Measurements from ENCODE around the gene CRYGC. TPM values are rescaled to one million over a fixed set of nuclear protein-coding genes. Genes with fewer than 3 reads are reported as not detected.

The CRYGC gene, protein sequence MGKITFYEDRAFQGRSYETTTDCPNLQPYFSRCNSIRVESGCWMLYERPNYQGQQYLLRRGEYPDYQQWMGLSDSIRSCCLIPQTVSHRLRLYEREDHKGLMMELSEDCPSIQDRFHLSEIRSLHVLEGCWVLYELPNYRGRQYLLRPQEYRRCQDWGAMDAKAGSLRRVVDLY
- not detected in 2 replicates for total RNA-seq (2014; rRNA removed; shearing (Covaris generic))

DNA sequence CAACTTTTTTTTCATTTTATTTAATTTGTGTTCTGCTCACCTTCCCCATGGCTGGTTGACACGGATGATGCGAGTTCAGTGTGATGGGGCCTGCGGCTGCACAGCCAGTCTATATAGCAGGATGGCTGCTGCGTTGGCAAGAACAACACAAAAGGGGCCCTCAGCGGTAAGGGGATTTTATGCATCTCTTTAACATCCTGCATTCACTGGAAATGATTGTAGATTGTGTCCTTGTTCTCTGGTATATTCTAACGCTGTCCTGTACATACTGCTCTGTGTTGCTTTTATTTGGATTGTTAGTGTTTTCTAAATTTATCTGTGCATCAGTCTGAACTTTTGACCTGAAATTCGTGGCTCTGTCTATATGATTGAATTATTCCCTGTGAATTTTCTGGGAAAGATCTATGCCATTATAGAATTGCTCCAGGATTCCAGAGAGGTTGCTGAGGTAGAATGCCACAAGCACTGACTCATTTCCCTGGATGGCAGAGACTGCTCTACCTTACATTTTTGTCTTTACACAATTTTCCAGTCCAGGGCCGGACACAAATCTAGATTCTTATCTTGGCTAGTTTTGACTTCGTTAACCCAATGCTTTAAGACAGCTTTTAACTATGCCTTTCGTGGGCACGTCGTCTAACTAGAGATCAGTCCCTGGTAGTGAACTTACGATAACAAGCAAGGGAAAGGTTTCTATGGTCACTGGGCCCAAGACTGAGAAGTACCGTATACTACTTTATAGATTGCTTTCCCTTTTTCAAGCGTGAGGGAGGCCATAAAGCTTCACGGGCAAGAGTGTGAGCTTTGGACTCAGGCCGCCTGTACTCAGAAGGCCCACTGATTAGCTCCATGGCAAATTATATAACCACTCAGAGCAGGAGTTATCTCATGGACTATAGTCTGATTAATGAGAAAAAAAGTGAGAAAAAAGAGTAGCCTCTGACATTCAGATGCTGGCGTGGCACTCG lies at the start of gene CRYGC:
CRYGC (minus strand) TSS at position 85 of the 968 bp plus-strand sequence; CDS start at position 49, 36 bp downstream.
- DNase-seq (ENCODE audit: low read depth), result peak; percentile 11

DNA sequence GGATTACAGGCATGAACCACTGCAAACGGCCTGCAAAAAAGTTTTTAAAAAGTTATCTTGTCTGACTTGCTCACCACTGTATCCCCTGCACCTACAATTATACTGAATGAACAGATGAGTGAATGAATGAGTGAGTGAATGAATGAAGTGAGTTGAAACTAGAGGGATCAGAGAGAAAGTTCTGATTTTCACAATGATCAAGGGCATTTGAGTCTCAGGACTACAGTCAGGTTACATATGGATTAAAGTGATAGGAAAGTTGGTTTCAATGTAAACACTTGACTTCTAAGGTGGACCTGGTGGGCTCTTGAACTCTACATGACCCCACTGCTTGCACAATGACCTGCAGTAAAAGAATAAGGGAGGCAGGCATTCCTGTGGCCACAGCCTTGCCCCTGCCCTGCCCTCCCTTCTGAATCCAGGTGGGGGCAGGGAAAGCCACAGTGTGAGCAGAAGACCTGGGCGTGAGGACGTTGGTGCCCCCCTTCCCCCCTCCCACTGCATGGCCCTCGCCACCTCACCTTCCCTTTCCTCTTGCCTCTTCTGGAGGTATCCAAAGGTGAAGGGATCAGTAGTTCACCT lies 49.5 kb upstream of the CRYGC start:
- DNase-seq (ENCODE audit: low read depth), result no peak

DNA sequence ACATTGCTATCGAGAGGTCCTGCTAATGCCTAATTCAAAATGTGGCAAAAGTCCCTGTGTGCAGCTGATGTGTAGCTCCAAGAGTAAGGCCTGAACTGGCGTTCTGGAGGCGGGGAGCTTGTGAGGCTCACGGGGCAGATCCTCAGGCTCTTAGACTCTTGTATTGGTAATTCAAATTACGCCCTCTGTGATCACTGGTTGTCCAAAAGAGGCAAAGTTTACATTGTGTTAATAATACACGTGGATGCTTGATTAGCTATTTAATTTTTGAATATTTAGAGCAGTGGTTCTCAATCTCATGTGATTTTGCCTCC lies 46.2 kb upstream of the CRYGC start:
- no peak for DNase-seq (ENCODE audit: low read depth)

DNA sequence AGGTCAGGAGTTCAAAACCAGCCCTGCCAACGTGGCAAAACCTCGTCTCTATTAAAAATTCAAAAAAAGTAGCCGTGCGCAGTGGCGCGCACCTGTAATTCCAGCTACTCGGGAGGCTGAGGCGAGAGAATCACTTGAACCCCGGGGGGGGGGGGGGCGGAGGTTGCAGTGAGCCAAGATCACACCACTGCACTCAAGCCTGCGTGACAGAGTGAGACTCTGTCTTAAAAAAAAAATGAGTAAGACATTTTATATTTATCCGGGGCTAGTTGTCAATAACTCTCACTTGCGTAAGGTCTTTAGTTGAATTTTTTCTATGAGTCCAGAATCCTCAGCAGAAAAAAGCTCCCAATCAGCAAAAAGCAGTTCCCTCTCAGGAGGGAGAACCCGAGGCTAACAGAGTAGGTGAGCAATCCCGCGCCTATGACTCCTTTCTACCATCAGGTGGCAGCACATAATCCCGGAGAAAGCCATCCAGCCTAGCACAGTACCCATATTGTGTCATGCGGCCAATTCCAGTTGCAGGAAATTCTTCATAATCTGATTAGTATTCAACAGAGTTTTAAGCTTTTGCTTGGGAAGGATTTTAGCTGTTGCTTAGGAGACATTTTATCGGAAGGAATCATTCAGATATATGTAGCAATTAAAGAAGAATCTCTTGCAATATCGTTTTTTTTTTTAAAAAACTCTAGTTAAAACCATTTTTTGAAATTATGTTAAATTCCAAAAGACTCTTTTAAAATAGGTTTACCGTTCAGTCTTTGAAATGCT lies 45.6 kb upstream of the CRYGC start:
- peak; percentile 77 for DNase-seq (ENCODE audit: low read depth)

DNA sequence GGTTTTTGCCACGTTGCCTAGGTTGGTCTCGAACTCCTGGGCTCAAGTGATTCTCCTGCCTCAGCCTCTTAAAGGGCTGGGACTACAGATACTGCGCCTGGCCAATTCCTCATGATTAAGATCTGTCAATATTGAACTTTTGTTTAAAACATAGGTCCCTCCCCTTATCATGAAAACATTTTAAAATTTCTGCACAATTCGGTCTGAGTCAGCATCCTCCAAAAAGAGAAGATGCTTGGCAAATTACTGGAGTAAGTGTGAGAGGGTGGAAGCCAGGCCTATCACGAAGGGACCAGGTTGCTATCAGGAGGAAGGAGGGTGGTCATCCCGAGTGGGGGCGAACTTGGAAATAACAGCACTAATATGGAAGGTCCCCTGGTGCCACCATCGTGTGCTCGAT lies 44.5 kb upstream of the CRYGC start:
- DNase-seq (ENCODE audit: low read depth), result no peak

DNA sequence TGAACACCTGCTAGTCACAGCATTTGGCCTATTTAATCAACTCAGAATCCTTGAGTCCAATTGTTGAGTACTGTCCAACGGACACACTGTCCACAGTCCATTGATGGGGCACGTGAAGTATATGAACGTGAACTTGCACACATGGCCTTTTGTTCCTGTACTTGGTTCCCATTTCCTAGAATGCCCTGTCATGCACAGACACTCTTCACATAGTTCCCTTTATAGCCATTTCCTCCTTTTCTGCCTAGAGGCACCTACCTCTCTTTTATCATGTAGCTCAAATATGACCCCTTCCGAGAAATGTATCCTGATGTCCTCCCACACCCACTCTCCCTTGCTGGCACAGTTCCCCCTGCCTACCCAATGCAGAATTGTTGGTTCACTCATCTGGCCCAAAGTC lies 42.5 kb upstream of the CRYGC start:
- peak; percentile 8 for DNase-seq (ENCODE audit: low read depth)

DNA sequence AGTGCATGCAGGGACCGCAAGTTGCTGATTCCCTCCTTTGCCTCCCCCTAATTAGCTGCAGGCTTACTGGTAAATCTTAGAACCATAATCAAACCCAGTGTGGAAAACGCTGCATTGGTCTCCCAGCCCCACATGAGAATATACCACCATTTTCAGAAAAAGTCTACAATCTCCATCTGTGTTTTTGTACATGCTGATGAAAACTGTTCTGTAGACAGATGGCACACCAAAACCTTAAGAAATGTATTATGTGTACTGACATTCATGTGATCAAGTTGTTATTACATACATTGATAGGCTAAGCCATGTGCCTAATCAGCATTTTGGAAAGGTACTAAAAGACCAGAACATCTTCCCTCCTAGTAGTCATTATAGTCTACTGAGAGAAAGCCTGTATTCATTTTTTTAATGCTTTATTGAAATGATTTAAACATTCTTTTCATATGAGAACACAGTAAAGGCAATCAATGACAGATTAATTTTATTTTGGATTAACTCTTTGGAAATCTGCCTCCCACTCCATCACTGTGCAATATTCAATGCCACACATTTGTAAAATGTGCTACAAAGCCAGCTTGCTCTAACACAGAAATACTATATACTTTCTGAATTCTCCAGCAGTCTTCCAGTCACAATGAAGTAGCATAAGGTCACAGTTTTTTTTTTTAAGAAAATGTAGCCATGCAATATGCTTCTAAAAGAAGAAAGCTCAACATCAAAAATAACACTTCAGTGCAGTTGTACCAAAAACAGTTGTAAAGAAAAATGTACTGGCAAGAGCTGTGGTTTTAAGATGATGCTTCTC lies 35.5 kb upstream of the CRYGC start:
- DNase-seq (ENCODE audit: low read depth), result no peak

DNA sequence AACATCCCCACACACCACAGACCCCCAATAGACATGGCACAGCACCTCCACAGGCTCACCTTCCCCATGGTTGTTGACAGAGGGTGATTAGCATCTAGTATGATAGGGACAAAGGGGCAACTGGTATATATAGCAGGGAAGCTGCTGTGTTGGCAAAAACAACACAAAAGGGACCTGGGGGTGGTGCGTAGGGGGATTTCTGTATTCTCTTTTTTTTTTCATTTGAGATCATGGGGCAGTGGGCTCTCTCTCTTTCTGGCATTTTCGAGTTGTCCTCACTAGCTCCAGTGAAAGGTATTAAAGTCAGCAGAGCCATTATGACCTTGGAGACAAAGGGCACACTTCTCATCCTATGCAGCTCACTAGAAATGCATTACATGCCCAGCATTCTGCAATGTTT lies 33.9 kb upstream of the CRYGC start, which contains the start of gene CRYGA:
CRYGA (minus strand) TSS at position 101 of the 400 bp plus-strand sequence; CDS start at position 68, 33 bp downstream.
- no peak for DNase-seq (ENCODE audit: low read depth)

DNA sequence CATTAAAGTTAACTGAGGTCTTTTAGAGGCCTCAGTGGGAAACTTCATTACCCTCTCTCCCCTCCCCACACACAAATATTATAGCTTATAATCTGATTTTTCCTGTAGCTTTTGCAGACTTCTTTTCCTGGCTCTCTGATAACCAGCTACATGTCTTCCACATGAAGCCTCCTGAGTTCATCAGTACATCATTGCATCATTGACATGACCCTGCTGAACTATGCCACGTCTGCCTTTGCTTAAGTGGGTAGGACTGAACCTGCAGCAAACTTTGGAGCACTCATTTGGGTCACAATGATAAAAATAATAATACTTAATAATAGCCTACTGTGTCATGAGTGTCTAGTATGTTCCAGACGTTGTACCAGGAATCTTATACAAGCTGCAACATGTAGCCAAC lies 26.8 kb upstream of the CRYGC start:
- no peak for DNase-seq (ENCODE audit: low read depth)

DNA sequence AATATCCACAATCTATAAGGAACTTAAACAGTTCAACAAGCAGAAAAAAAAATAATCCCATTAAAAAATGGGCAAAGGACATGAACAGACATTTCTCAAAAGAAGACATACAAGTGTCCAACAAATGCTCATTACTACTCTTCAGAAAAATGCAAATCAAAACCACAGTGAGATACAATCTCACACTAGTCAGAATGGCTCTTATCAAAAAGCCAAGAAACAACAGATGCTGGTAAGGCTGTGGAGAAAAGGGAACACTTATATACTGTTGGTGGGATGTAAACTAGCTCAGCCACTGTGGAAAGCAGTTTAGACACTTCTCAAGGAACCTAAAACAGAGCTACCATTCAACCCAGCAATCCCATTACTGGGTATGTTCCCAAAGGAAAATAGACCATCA lies 23.5 kb upstream of the CRYGC start:
- no peak for DNase-seq (ENCODE audit: low read depth)

DNA sequence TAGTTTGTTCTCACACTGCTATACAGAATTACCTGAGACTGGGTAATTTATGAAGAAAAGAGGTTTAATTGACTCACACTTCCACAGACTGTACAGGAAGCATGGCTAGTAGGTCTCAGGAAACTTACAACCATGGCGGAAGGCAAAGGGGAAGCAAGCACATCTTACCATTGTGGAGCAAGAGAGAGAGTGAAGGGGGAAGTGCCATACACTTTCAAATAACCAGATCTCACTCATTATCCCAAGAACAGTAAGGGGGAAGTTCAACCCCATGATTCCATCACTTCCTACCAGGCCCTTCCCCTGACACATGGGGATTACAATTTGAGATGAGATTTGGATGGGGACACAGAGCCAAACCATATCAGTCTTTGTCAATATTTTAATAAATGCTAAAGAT lies 21.3 kb upstream of the CRYGC start:
- DNase-seq (ENCODE audit: low read depth), result no peak

DNA sequence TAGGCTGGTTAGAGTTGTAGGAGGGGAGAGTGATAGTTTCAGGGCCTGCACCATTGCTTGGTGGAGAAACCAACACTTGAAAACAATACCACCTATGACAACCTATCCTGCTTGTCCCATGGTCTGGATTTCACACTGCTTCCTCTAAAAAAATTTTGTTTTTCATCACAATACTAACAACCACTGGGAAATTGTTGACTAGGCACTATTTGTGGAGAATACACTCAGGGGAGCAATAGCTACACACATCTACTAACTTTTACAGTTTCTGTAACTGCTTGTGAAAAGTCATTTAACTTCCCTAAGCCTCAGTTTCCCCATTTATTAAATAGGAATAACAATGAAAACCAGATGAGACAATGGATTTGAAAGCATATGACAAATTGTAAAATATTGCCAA lies 20.5 kb upstream of the CRYGC start:
- DNase-seq (ENCODE audit: low read depth), result no peak

DNA sequence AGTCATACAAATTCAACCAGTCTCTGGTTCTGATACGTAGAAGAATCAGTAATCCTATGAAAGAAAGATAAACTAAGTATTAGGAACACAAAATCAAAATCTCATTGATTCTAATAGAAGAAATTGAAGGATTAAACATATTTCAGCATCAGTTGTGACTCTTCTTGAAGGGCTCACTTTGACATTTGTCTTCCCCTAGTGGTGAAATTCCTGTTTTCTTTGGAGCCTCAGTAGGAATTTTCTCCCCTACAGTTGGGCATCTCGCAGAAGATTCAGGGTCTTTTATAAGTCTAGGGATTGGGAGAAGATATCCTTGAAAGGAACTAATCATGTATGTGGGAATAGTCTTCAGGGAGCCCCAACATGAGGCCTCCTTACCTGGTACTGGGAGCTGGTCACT lies 19.2 kb upstream of the CRYGC start:
- no peak for DNase-seq (ENCODE audit: low read depth)

DNA sequence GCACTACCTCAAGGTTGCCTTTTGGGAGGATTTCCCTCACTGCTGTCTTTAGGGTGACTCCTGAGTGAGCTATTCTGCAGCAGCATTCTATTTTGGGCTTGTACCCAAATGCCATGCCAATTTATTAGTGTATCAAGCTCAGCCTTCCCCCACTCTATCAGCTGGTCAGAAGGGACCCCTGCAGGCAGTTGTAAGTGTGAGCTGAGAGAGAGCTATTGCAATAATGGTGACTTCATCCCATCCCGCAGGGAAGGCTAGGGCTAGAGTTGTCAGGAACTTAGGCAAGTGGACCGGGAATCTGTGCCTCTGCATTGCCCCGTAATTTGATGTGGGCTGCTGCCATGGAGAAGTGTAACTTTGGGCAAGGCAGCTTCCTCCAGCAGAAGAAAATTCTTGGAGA lies 18.1 kb upstream of the CRYGC start:
- DNase-seq (ENCODE audit: low read depth), result no peak

DNA sequence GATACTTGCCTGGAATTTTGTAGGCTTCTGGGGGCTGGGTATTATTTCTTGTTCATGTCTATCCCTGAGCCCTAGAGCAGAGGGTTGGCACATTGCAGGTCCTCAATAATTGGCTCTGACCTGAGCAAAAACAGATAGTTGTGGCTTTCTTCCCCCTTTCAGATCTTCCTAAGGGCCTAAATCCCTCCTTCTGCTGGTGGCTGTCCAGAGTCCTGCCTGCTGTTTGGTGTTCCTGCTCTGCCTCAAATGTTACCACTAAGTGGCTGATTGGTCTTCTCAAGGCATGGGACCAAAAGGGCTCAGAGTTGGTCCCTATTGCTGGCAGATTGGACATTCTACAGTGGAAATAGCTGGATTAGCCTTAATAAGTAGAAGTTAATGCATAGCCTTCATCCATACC lies 17.4 kb upstream of the CRYGC start:
- DNase-seq (ENCODE audit: low read depth), result no peak

DNA sequence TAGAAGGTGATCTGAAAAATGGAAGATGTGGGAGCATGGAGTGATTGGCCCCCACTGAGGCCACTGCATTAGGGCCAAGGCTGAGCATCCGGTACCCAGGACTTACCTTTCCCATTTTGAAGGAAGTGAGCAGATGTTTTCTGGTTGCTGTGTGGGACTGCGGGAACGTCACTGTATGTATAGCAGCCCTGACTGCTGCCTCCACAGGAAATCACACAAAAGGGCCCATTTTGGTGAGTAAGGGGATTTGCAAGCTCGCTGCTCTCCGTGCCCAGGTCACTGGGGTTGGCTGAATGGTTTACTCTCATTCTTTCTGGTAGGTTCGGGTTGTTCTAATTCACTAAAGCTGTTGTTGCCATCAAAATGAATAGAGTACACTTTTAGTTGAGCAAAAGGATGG lies 16.4 kb upstream of the CRYGC start, which contains the start of gene CRYGB:
CRYGB (minus strand) TSS at position 153 of the 400 bp plus-strand sequence; CDS start at position 115, 38 bp downstream.
- DNase-seq (ENCODE audit: low read depth), result no peak

DNA sequence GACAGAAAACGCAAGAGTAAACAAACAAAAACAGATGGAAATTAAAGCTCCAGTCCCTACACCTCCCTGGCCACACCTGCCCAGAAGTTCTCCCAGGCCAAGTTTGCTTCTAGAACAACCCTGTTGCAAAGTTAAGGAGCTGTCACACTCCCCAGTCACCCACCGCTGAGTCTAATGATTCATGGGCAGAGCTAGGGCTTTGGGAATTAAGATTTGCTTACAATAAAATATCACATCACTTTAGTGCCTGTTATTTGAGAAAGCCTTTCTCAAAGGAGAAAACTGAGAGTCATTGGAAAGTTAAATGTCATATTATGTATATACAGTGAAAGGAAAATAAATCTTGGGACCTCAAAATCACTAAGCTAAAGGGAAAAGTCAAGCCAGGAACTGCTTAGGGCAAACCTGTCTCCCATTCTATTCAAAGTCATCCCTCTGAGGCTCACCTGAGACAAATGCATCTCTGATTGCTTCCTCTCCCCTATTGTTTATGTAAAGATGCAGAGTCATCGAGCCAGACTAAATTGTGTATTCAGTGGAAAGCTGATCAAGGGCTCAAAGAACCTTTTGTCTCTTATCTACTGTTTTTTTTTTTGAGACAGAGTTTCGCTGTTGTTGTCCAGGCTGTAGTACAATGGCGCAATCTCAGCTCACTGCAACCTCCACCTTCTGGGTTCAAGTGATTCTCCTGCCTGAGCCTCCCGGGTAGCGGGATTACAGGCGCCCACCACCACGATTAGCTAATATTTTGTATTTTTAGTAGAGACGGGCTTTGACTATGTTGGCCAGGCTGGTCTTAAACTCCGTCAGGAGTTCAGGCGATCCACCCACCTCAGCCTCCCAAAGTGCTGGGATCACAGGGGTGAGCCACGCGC lies 13.5 kb upstream of the CRYGC start:
- DNase-seq (ENCODE audit: low read depth), result no peak

DNA sequence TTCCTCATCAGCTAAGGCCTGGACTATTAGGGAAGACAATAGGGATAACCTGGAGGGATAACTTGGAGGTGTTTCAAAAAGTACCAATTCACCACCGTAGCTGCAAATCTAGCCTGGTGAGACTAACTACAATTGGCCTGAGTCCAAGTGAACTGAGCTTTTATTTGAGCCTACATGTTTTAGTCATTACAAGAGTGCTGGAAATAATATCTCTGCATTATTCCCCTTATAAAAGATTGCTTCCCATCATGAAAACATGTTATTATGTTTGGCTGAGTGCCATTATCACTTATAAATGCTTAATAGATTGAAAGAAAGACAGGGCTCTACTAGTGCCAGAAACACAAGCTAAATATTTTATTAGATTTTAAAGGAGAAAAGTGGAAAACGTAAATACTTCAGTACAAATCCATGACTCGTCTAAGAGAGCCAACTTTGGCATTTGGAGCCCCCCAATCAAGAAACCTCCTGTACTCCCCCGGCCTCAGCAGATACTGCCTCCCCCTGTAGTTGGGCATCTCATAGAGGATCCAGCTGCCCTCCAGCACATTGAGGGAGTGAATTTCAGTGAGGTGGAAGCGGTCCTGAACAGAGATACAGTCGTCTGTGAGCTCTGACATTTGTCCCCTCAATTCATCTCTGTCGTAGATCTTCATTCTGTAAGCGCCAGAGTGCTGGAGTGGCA lies 12.8 kb upstream of the CRYGC start:
- DNase-seq (ENCODE audit: low read depth), result peak; percentile 8

DNA sequence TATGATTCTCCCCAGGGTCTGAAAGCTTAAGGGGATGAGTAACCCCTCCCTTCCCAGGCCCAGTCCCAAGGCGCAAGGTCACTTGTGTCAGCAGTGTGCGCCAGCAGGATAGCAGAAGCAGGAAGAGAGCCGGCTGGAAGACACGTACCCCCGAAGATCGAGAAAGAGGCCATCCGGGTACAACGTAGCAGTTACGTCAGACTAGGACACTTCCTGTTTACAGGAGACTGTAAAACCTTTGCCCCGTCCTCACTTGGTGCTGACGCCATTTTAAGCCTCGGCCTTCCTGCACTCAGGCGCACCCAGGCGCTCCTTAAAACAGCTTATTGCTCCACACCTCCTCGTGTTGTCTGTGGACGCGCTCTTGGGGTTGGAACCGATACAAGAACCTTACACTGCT lies 9.8 kb upstream of the CRYGC start:
- DNase-seq (ENCODE audit: low read depth), result no peak

DNA sequence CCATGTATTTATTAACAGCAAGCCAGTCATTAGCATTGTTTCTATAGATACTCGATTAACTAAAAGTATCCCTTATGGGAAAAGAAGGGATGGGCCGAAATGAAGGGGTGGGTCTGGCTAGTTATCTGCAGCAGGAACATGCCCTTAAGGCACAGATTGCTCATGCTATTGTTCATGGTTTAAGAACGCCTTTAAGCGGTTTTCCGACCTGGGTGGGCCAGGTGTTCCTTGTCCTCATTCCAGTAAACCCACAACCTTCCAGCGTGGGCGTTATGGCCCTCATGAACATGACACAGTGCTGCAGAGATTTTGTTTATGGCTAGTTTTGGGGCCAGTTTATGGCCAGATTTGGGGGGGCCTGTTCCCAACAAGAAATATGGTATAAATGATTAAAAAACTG lies 8.7 kb upstream of the CRYGC start:
- peak; percentile 6 for DNase-seq (ENCODE audit: low read depth)

Measured in RPMI7951 (cell line).